Right lobe of liver (tissue), 6 donors: Measurements from ENCODE around the gene ARHGAP42. TPM values are rescaled to one million over a fixed set of nuclear protein-coding genes. Genes with fewer than 3 reads are reported as not detected.

Experiments
- ATAC-seq, 4 donors: fragments of 200-7000 bp; cut with Tn5 transposase; one replicate each; pipeline ENCODE4 v1.9.1; 2020; ENCODE audit warnings: mild to moderate bottlenecking in 4 of 4, moderate library complexity in 4 of 4
- DNase-seq, 3 donors: peaks; one replicate each; pipeline ENCODE4 v3.0.0-alpha.2; 2020
- H3K27ac ChIP-seq, 3 donors: fragments of 200-600 bp; one replicate each; pipeline ENCODE4 v1.8.0; 2022
- H3K27me3 ChIP-seq, 2 donors: fragments of 200-600 bp; one replicate each; pipeline ENCODE4 v1.8.0; 2022
- H3K36me3 ChIP-seq, 4 donors: fragments of 200-600 bp; sonication (generic) in 1 of 4; one replicate each; pipeline versions ENCODE4 v1.5.1 to v1.8.0; 2017 to 2022; ENCODE audit warnings: control low read depth in 1 of 4
- H3K4me1 ChIP-seq, 4 donors: fragments of 200-600 bp; sonication (generic) in 1 of 4; one replicate each; pipeline versions ENCODE4 v1.5.1 to v1.8.0; 2017 to 2022; ENCODE audit warnings: control low read depth in 1 of 4
- H3K4me3 ChIP-seq, 3 donors: fragments of 200-600 bp; one replicate each; pipeline ENCODE4 v1.8.0; 2022
- H3K9me3 ChIP-seq, 4 donors: fragments of 200-600 bp; sonication (generic) in 1 of 4; one replicate each; pipeline versions ENCODE4 v1.5.1 to v1.8.0; 2017 to 2022; ENCODE audit warnings: control low read depth in 1 of 4
- POLR2A ChIP-seq: fragments of 450-650 bp; IDR thresholded peaks from one replicate; pipeline ENCODE4 v1.6.1; 2017; ENCODE audit warnings: antibody characterized with exemption, mild to moderate bottlenecking
- WGBS: methylation state at CpG from one replicate; pipeline ENCODE4 v1.1.6; 2018; ENCODE audit warnings: low coverage, low lambda C conversion rate; ENCODE audit not compliant: insufficient coverage; ENCODE audit errors: missing lambda C conversion rate; 5-methylcytosine and 5-hydroxymethylcytosine counted together
- intact Hi-C, 2 donors: fragments of 100-400 bp; cut with DNase I; formaldehyde crosslinking; loops; one replicate each; pipeline versions ENCODE4 v1.11.2 to v1.14.1; 2022
- total RNA-seq, 6 experiments: library from RNA; depleted of rRNA in 2 of 6; stranded (reverse); fragments of >200 nt in 2 of 6; fragmentation: NEBNext Ultra II Directional in 3 of 6; extraction: Animal tissue kit (Norgen Biotek cat#: 25700) in 3 of 6; gene quantifications; one replicate each; pipeline versions ENCODE4 v1.1.0 to v1.2.4, GENCODE V29; 2016 to 2023
- TF ChIP-seq, protein P1 (sequence below), 4 donors: fragments of 200-600 bp in 3 of 4; fragments of 450-650 bp in 1 of 4; IDR thresholded peaks; one replicate each; pipeline versions ENCODE4 v1.5.1 to v1.8.0; 2016 to 2022; ENCODE audit warnings: antibody characterized with exemption in 4 of 4, mild to moderate bottlenecking in 2 of 4
- donor health status: DM: no; HTN: yes; CAD: no.
- donor health status: DM: no; HTN: no; CAD: no.
- donor health status: DM: no; HTN: no; CAD: no.
- donor health status: DM: no; HTN: yes; CAD: no.
- donor health status: DM: no; HTN: yes; CAD: no.

ARHGAP42 gene
- total RNA-seq, 6 experiments from 2014 or later = 8.7 to 15.8 (median 13.1) TPM

DNA sequence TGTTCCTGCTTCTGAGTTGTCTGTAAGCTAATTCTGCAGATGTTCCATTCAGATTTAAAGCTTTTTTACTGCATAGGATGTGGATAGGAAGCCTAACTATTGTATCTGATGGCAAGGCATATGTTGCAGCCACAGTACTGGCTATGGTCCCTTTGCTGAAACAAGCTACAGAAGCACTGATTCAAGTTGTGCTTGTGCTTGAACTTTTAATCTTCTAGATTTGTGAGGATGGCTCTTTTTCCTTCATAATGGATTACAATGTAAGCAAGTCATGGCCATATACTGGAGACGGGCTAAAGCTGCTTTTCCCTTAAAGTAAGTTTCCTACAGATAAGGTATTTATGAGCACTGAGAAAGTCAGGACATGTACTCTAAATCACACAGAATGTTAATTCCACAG lies 303.8 kb downstream of the ARHGAP42 start:
- WGBS = 80% methylated on average over 1 of the region's 1 CpG
- intact Hi-C loops = no loop called here
- Histone ChIP-seq H3K36me3 (no peaks in the 10 kb centered on the region), H3K27ac (no peak overlapping the region), H3K27me3 (no peaks in the 10 kb centered on the region), H3K9me3 (no peaks in the 10 kb centered on the region), H3K4me3 (no peak overlapping the region), H3K4me1 (no peaks in the 10 kb centered on the region)
- no peak for ATAC-seq
- no peak for DNase-seq
- TF ChIP-seq, protein P1, sequence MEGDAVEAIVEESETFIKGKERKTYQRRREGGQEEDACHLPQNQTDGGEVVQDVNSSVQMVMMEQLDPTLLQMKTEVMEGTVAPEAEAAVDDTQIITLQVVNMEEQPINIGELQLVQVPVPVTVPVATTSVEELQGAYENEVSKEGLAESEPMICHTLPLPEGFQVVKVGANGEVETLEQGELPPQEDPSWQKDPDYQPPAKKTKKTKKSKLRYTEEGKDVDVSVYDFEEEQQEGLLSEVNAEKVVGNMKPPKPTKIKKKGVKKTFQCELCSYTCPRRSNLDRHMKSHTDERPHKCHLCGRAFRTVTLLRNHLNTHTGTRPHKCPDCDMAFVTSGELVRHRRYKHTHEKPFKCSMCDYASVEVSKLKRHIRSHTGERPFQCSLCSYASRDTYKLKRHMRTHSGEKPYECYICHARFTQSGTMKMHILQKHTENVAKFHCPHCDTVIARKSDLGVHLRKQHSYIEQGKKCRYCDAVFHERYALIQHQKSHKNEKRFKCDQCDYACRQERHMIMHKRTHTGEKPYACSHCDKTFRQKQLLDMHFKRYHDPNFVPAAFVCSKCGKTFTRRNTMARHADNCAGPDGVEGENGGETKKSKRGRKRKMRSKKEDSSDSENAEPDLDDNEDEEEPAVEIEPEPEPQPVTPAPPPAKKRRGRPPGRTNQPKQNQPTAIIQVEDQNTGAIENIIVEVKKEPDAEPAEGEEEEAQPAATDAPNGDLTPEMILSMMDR (IDR thresholded peaks at IDR 0.05) = no peak
- no peak for TF ChIP-seq POLR2A

DNA sequence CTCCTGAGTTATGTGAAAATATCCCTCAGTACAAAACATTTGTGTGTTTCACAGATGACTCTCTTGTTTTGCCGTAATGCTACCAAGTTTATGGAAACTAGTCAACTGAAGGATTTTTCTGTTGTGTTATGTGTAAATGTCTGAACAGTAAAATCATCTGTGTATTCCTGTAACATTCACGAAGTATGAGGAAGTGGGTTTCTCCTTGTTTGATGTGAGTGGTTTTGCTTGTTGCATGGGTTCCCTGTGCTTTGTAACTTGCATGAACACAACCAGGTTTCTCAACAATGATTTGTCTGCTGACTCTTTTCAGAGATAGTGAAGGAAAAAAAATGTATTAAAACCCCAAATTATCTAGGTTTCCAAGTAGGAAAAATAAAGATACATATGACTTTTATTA lies 304.5 kb downstream of the ARHGAP42 start:
- no peak for ATAC-seq
- WGBS = 59% methylated on average over 2 of the region's 2 CpGs
- no peaks in the 10 kb centered on the region for H3K27me3 ChIP-seq
- H3K4me3 ChIP-seq = no peak overlapping the region
- TF ChIP-seq, protein P1 (IDR thresholded peaks at IDR 0.05) = no peak
- no peak for TF ChIP-seq POLR2A
- no peaks in the 10 kb centered on the region for H3K4me1 ChIP-seq
- H3K9me3 ChIP-seq = no peaks in the 10 kb centered on the region
- no peak for DNase-seq
- intact Hi-C loops = no loop called here
- no peaks in the 10 kb centered on the region for H3K36me3 ChIP-seq
- H3K27ac ChIP-seq = no peak overlapping the region

DNA sequence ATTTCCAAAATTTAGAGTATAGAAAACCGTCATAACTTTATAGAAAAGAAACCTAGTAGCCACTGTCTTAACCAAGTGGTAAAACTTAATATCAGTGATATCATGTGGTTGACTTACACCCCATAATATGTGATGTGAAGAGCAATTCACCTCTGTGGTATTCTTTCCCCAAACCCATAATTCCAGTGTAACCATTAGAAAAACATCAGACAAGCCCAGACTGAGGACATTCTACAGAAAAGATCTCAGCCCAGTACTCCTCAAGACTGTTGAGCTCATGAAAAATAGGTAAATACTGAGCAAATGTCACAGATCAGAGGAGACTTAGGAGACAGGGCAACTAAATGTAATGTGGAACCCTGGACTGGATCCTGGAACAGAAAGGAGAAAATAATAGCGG lies 307.9 kb downstream of the ARHGAP42 start:
- WGBS = 80% methylated on average over 1 of the region's 2 CpGs
- Histone ChIP-seq H3K27ac (no peak overlapping the region), H3K4me3 (no peak overlapping the region), H3K4me1 (no peaks in the 10 kb centered on the region), H3K9me3 (no peaks in the 10 kb centered on the region), H3K27me3 (no peaks in the 10 kb centered on the region), H3K36me3 (no peaks in the 10 kb centered on the region)
- ATAC-seq (no peak), DNase-seq (no peak)
- TF ChIP-seq, protein P1 (IDR thresholded peaks at IDR 0.05) = no peak
- no peak for TF ChIP-seq POLR2A
- intact Hi-C loops = no loop called here

DNA sequence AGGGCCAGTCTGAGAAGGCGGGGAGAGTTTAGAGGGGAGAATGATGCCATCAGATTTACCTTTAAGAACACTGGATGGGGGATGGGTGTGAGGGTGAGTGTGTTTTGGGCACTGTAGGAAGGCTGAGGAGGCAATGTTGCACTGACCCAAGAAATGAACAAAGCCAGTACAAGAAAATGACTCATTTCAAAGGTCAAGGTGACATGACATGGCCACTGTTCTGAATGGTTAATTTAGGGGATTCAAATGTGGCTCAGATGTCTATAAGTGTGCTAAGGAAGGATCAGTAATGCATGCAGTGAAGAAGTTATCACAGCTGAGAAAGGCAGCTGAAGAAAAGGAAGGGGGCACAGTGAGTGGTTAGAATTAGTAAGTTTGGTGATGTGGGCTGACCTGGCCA lies 312.7 kb downstream of the ARHGAP42 start:
- H3K9me3 ChIP-seq = no peaks in the 10 kb centered on the region
- no peaks in the 10 kb centered on the region for H3K4me1 ChIP-seq
- TF ChIP-seq POLR2A = no peak
- TF ChIP-seq, protein P1 (IDR thresholded peaks at IDR 0.05) = no peak
- ATAC-seq (no peak), DNase-seq (no peak)
- H3K36me3 ChIP-seq = no peaks in the 10 kb centered on the region
- 100% methylated on average over 1 of the region's 1 CpG for WGBS
- intact Hi-C loops = no loop called here
- no peak overlapping the region for H3K27ac ChIP-seq
- H3K4me3 ChIP-seq = no peak overlapping the region
- H3K27me3 ChIP-seq = no peaks in the 10 kb centered on the region

DNA sequence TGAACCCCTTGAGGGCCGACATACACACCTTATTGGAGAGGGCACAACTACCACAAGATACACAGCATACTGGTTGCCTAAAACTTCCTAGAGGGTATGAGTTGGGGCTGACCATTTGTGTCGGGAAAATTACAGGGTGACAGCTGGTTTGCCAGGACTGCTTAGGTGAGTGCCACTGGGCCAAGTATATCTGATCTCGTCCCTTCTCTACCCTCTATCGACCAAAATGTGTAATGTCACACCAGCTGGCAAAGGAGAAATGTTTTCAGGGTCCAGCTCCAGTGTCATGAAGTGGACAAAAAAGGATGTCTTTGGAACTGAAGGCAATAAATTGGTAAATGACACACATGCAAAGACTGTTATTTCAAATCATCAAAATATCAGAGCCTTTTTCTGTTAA lies 316.4 kb downstream of the ARHGAP42 start:
- Histone ChIP-seq H3K36me3 (no peaks in the 10 kb centered on the region), H3K4me3 (no peak overlapping the region), H3K27ac (no peak overlapping the region), H3K27me3 (no peaks in the 10 kb centered on the region), H3K9me3 (no peaks in the 10 kb centered on the region), H3K4me1 (no peaks in the 10 kb centered on the region)
- DNase-seq (no peak), ATAC-seq (no peak)
- intact Hi-C loops = no loop called here
- WGBS = 65% methylated on average over 4 of the region's 4 CpGs
- TF ChIP-seq, protein P1 (IDR thresholded peaks at IDR 0.05) = no peak
- no peak for TF ChIP-seq POLR2A
